PC-3 (cell line): ENCODE results near the gene DNM3.

Source experiments
- CTCF ChIP-seq: fragments of 300-600 bp; sonication (generic); conservative IDR thresholded peaks from 2 replicates; pipeline ENCODE4 v1.5.1; 2017; ENCODE audit warnings: antibody characterized with exemption, low read depth, mild to moderate bottlenecking, low read length
- EZH2 ChIP-seq: fragments of 300-600 bp; sonication (generic); IDR thresholded peaks from one replicate; pipeline ENCODE4 v1.6.1; 2017; ENCODE audit warnings: antibody characterized with exemption, mild to moderate bottlenecking, low read length; ENCODE audit not compliant: unreplicated experiment

DNA sequence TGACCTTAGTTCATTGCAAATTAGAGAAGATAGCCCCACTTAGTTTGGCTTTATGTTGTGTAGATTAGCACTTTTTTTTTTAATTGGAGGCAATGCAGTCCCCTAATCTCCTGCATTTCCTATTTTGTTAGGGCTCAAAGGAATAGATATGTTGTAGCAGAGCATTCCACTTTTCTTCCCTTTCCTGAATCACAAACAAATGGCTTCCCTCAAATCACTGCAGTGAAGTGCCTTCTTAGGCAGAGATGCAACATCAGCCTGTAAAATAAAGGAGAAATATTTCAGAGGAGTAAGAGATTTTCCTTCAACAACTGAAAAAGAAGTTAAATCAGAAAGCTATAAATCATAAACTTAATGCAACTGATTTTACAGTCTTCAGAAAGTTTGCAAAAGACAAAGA lies 307.4 kb downstream of the DNM3 start:
- TF ChIP-seq CTCF (no peak), EZH2 (no peak)
